SK-N-MC (cell line): ENCODE measurements around the gene LRMDA.

Source experiments
- DNase-seq: peaks from one replicate; pipeline ENCODE4 v3.0.0-alpha.2; 2011; ENCODE audit warnings: low read depth, low spot score
- H3K27ac ChIP-seq: fragments of 200-600 bp; sonication (generic); 2 replicates; pipeline ENCODE4 v1.5.1; 2016; ENCODE audit warnings: mixed run types
- H3K36me3 ChIP-seq: fragments of 200-600 bp; sonication (generic); 2 replicates; pipeline ENCODE4 v1.6.1; 2017; ENCODE audit warnings: antibody characterized with exemption, low read length, mixed read lengths; ENCODE audit not compliant: insufficient read depth
- H3K4me3 ChIP-seq: fragments of 200-600 bp; sonication (generic); 2 replicates; pipeline ENCODE4 v1.5.1; 2016
- H3K9ac ChIP-seq: fragments of 200-600 bp; sonication (generic); 2 replicates; pipeline ENCODE4 v1.8.0; 2017; ENCODE audit warnings: mixed run types, mixed read lengths; ENCODE audit not compliant: insufficient read length
- H3K9me3 ChIP-seq: fragments of 200-600 bp; sonication (generic); 2 replicates; pipeline ENCODE4 v1.6.1; 2017; ENCODE audit warnings: low read depth, mild to moderate bottlenecking, antibody characterized with exemption, low read length, moderate library complexity, mixed read lengths
- EZH2 ChIP-seq: fragments of 200-600 bp; sonication (generic); IDR thresholded peaks from one replicate; pipeline ENCODE4 v1.6.1; 2017; ENCODE audit warnings: antibody characterized with exemption
- FOXP2 ChIP-seq: optimal IDR thresholded peaks from 2 replicates; pipeline ENCODE3; 2011; ENCODE audit warnings: mild to moderate bottlenecking, moderate library complexity; ENCODE audit not compliant: insufficient read depth; ENCODE audit errors: extremely low read length, control extremely low read depth
- POLR2AphosphoS5 ChIP-seq: IDR thresholded peaks from 2 replicates; pipeline ENCODE4 v1.6.1; 2012; ENCODE audit warnings: mild to moderate bottlenecking, low read depth, low read length, borderline replicate concordance

The LRMDA gene

GRCh38 chr10:75962395-75963061 lies 531.1 kb downstream of the LRMDA start:
- Histone ChIP-seq H3K27ac (no peak overlapping the region), H3K4me3 (no peak overlapping the region), H3K9ac (no peak overlapping the region), H3K9me3 (no peaks in the 10 kb centered on the region), H3K36me3 (no peaks in the 10 kb centered on the region)
- TF ChIP-seq POLR2AphosphoS5 (no peak), FOXP2 (no peak)
- DNase-seq = no peak

- Histone ChIP-seq H3K9ac (no peak overlapping the region), H3K4me3 (no peak overlapping the region), H3K9me3 (no peaks in the 10 kb centered on the region), H3K27ac (no peak overlapping the region), H3K36me3 (no peaks in the 10 kb centered on the region)
- TF ChIP-seq POLR2AphosphoS5 (no peak), EZH2 (no peak), FOXP2 (no peak)
- no peak for DNase-seq
Measured at GRCh38 chr10:75967491-75967890, 536.1 kb downstream of the LRMDA start.

- DNase-seq = no peak
- Histone ChIP-seq H3K9ac (no peak overlapping the region), H3K4me3 (no peak overlapping the region), H3K9me3 (no peaks in the 10 kb centered on the region), H3K27ac (no peak overlapping the region), H3K36me3 (no peaks in the 10 kb centered on the region)
- TF ChIP-seq FOXP2 (no peak), POLR2AphosphoS5 (no peak), EZH2 (no peak)
Measured at GRCh38 chr10:75969031-75969430, 537.6 kb downstream of the LRMDA start.

GRCh38 chr10:75971402-75972211 lies 540.2 kb downstream of the LRMDA start:
- Histone ChIP-seq H3K36me3 (no peaks in the 10 kb centered on the region), H3K27ac (no peak overlapping the region), H3K9me3 (no peaks in the 10 kb centered on the region), H3K4me3 (no peak overlapping the region), H3K9ac (no peak overlapping the region)
- DNase-seq = no peak
- TF ChIP-seq FOXP2 (no peak), EZH2 (no peak), POLR2AphosphoS5 (no peak)

- no peak overlapping the region for H3K27ac ChIP-seq
- H3K9ac ChIP-seq = no peak overlapping the region
- no peaks in the 10 kb centered on the region for H3K9me3 ChIP-seq
- DNase-seq = no peak
- H3K4me3 ChIP-seq = no peak overlapping the region
- no peaks in the 10 kb centered on the region for H3K36me3 ChIP-seq
- TF ChIP-seq EZH2 = no peak
- TF ChIP-seq POLR2AphosphoS5 = no peak
- TF ChIP-seq FOXP2 = no peak
Measured at GRCh38 chr10:75972491-75973276, 541.3 kb downstream of the LRMDA start.

- Histone ChIP-seq H3K27ac (no peak overlapping the region), H3K4me3 (no peak overlapping the region), H3K36me3 (no peaks in the 10 kb centered on the region), H3K9me3 (no peaks in the 10 kb centered on the region), H3K9ac (no peak overlapping the region)
- DNase-seq = no peak
- TF ChIP-seq EZH2 (no peak), POLR2AphosphoS5 (no peak), FOXP2 (no peak)
Measured at GRCh38 chr10:75974080-75974479, 542.7 kb downstream of the LRMDA start.

GRCh38 chr10:75976681-75977080 lies 545.3 kb downstream of the LRMDA start:
- Histone ChIP-seq H3K9me3 (no peaks in the 10 kb centered on the region), H3K27ac (no peak overlapping the region), H3K4me3 (no peak overlapping the region), H3K36me3 (no peaks in the 10 kb centered on the region), H3K9ac (no peak overlapping the region)
- no peak for TF ChIP-seq POLR2AphosphoS5
- no peak for TF ChIP-seq FOXP2
- TF ChIP-seq EZH2 = no peak
- DNase-seq = no peak

GRCh38 chr10:75977139-75977538 lies 545.7 kb downstream of the LRMDA start:
- TF ChIP-seq EZH2 (no peak), FOXP2 (no peak), POLR2AphosphoS5 (no peak)
- Histone ChIP-seq H3K4me3 (no peak overlapping the region), H3K36me3 (no peaks in the 10 kb centered on the region), H3K27ac (no peak overlapping the region), H3K9me3 (no peaks in the 10 kb centered on the region), H3K9ac (no peak overlapping the region)
- no peak for DNase-seq
